NCI-H187 (cell line): ENCODE results near the gene TCN2.
A peak's percentile ranks its signal among the peaks of the same experiment; 100 is the strongest.
"Not testable (repeated sequence)": the region's sequence is repeated elsewhere in the genome, so short reads cannot be mapped to it uniquely, and the experiment has no call there.

Source experiments
- DNase-seq, 2 experiments: peaks; one replicate each; lab custom pipeline; 2025; lab: John Stamatoyannopoulos, UW

Gene TCN2

GRCh38 chr22:30610299-30610698, 3.3 kb downstream of the TCN2 start:
- no peak for DNase-seq

DNA sequence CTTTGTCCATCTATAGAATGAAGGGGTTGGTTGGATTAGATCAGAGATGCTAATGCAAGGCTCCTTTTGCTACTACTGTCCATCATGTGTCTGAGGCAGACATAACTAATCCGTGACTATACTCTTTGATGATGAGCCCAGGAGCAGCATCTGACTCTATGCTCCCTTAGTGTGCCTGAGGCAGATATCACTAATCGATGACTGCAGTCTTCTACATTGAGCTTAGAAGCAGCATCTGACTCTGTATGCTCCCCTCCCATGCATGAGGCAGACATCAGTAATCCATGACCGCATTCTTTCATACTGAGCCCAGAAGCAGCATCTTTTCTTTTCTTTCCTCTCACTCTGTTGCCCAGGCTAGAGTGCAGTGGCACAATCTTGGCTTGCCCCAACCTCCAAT, 4.2 kb downstream of the TCN2 start:
- DNase-seq: no peak

- DNase-seq: no peak
Observed at GRCh38 chr22:30612789-30613188, 5.8 kb downstream of the TCN2 start.

DNA sequence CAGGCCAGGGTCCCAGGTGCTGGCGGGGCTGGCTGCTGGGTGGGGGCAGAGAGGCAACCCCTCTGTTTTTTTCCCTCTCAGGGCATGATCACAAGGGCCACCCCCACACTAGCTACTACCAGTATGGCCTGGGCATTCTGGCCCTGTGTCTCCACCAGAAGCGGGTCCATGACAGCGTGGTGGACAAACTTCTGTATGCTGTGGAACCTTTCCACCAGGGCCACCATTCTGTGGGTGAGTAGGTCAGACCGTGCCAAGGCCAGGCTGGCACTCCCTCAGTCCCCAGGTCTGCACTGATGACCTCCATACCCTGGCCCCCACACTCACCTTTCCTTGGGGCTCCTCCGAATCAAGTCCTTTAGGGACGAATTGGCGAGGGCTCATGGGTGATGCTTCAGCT, 7.3 kb downstream of the TCN2 start:
- no peak for DNase-seq

DNA sequence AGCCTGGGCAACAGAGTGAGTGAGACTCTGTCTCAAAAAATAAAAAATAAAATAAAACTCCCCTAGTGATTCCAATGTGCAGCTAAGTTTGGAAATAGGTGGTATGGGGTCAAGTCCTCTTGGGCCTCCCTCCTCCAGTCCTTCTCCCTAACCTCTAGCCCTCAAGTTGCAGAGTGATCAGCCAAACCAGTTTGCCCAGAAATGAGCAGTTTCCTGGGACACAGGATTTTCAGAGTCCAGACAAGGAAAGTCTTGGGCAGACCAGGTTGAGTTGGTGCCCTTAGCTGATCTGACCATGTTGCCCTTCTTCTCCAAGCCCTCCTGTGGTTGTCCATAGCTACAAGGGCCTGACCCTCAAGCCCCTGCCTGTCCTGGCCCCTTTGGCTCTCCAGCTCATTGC, 7.9 kb downstream of the TCN2 start:
- DNase-seq: no peak

DNA sequence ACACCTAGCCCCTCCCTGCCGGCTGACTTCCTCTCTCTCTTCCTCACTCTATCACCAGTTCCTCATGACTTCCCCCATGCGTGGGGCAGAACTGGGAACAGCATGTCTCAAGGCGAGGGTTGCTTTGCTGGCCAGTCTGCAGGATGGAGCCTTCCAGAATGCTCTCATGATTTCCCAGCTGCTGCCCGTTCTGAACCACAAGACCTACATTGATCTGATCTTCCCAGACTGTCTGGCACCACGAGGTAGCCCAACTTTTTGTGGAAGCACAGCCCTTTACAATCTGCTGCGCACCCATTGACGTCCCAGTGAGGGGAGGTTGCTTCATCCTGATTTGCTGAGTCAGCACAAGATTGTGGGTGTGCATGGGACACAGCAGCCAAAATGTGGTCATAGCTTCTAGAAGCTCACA, 8.6 kb downstream of the TCN2 start:
- DNase-seq: no peak

DNA sequence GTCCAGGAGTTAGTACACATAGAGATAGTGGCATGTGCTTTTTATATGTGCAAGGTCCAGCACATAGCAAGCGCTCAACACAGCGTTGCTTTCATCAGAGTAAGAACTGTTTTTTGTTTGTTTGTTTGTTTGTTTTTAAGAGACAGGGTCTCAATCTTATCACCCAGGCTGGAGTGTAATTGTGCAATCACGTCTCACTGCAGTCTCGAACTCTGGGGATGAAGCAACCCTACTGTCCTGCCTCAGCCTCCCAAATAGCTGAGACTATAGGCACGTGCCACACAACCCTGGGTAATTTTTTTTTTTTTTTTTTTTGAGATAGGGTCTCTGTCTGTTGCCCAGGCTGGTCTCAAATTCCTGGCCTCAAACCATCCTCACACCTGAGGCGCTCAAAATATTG, 10.8 kb downstream of the TCN2 start:
- DNase-seq: no peak

DNA sequence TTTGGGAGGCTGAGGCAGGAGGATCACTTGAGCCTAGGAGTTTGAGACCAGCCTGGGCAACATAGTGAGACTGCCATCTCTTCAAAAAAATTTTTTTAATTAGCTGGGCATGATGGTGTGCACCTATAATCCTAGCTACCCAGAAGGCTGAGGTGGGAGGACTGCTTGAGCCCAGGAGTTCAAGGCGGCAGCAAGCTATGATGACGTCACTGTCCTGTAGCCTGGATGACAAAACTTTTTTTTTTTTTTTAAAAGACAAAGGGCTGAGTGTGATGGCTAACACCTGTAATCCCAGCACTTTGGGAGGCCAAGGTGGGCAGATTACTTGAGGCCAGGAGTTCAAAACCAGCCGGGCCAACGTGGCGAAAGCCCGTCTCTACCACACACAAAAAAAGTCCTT, 12.9 kb downstream of the TCN2 start:
- not testable (repeated sequence) for DNase-seq

DNA sequence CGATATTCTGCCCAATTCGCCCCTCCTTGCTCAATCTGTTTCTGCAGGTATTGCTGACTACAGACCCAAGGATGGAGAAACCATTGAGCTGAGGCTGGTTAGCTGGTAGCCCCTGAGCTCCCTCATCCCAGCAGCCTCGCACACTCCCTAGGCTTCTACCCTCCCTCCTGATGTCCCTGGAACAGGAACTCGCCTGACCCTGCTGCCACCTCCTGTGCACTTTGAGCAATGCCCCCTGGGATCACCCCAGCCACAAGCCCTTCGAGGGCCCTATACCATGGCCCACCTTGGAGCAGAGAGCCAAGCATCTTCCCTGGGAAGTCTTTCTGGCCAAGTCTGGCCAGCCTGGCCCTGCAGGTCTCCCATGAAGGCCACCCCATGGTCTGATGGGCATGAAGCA, 19.4 kb downstream of the TCN2 start:
- no peak for DNase-seq

- no peak for DNase-seq
Observed at GRCh38 chr22:30627471-30627870, 20.5 kb downstream of the TCN2 start.

DNA sequence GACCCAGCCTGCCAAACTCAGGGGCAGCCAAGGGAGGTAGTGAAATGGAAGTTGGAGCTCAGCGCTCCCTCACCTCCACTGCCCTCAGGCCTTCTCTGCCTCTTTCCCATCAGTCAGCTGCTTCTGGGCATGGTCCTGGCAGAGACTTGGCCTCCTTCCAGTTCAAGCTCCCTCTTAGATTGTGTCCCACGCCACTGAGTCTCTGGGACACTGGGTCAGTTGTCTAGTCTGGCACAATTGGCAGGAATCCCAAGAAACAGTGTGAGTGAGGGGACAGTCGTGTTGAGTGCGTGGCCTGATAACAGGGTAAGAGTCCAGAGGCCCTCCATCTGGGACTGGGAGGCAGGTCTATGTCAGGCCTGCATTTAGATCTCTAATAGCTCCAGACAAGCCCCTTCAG, 21.5 kb downstream of the TCN2 start:
- no peak for DNase-seq

DNA sequence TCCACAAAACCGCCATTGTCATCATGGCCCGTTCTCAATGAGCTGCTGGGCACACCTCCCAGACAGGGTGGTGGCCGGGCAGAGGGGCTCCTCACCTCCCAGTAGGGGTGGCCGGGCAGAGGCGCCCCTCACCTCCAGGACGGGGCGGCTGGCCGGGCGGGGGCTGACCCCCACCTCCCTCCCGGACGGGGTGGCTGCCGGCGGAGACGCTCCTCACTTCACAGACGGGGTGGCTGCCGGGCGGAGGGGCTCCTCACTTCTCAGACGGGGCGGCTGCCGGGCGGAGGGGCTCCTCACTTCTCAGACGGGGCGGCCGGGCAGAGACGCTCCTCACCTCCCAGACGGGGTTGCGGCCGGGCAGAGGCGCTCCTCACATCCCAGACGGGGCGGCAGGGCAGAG, 24.5 kb downstream of the TCN2 start:
- not testable (repeated sequence) for DNase-seq

DNA sequence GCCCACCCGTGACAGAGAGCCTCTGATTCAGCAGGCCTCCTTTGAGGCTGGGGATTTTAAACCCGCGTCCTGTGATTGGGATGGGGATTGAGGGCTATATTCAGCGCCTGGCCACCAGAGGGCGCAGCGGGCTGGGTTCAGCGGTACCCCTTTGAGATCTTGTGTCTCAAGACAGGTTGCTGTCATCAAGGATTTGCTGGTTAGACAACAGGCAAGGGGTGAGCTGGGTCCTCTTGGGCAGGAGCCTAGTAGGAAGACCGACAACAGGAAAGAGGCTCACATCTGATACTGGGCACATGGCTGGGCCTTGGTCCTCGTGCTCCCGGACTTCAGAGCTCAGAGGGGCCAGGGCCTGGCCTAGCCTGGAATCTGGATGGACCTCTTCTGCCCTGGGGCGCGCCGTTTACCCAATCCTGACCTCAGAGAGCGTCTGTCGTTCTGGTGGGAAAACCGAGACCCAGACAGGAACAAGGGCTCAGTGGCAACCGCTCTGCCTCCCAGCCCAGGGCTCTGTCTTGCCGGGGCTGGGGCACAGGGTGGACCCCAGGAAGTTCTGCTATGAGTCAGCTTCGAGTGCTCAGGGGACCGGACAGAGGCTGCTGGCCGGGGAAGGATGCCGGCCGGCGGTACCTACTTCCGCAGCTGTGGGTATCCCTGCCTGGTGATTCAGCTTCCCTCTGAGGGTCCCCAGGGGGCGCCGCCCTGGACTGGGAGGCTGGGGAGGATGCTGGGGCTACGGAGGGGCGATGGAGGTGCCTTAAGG, 27.7 kb downstream of the TCN2 start:
- peak; percentile 24 to 51 for DNase-seq

- peak; percentile 8 to 70 for DNase-seq
Observed at GRCh38 chr22:30635273-30636225, 28.6 kb downstream of the TCN2 start, which contains the start of gene SLC35E4. TSS of gene SLC35E4 (plus strand) at chr22:30635781. CDS start at chr22:30636451, 670 bp downstream.

DNA sequence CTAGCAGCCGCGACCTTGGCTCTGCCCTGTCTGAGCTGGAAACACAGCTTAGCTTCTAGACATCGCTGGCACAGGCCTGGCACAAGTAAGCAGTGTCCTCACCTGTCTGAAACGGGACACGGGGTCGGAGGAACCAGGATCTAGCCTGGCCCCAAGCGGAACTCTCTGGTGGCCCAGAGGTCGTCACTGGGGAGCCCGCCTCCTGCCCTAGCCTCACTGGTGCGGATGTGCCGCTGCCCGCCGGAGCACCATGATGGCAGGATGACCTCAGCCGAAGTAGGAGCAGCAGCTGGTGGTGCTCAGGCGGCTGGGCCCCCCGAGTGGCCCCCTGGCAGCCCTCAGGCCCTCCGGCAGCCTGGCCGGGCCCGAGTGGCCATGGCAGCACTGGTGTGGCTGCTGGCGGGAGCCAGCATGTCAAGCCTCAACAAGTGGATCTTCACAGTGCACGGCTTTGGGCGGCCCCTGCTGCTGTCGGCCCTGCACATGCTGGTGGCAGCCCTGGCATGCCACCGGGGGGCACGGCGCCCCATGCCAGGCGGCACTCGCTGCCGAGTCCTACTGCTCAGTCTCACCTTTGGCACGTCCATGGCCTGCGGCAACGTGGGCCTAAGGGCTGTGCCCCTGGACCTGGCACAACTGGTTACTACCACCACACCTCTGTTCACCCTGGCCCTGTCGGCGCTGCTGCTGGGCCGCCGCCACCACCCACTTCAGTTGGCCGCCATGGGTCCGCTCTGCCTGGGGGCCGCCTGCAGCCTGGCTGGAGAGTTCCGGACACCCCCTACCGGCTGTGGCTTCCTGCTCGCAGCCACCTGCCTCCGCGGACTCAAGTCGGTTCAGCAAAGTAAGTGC, 29.5 kb downstream of the TCN2 start:
- no peak for DNase-seq

- no peak for DNase-seq
Observed at GRCh38 chr22:30637701-30638114, 30.7 kb downstream of the TCN2 start.

DNA sequence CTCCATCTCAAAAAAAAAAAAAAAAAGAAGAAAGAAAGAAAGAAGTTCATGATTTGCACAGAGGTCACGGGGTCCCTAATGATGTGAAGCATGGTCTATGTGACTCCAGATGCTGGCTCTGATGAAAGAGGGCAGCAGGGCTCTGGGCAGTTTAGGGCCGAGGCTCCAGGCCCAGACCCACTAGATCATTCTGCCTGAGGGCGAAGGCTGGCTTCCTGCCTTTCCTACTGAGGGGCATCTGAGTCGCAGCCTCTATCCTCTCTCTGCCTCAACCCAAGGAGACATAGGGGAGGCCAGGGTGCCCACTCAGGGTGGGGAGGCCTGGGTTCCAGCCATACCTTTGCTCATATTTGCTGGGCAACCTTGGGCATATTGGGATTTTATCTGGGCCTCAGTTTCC, 33.4 kb downstream of the TCN2 start:
- DNase-seq: no peak

- DNase-seq: no peak
Observed at GRCh38 chr22:30640839-30641430, 34.0 kb downstream of the TCN2 start.

GRCh38 chr22:30643055-30643875, 36.3 kb downstream of the TCN2 start:
- DNase-seq: no peak

DNA sequence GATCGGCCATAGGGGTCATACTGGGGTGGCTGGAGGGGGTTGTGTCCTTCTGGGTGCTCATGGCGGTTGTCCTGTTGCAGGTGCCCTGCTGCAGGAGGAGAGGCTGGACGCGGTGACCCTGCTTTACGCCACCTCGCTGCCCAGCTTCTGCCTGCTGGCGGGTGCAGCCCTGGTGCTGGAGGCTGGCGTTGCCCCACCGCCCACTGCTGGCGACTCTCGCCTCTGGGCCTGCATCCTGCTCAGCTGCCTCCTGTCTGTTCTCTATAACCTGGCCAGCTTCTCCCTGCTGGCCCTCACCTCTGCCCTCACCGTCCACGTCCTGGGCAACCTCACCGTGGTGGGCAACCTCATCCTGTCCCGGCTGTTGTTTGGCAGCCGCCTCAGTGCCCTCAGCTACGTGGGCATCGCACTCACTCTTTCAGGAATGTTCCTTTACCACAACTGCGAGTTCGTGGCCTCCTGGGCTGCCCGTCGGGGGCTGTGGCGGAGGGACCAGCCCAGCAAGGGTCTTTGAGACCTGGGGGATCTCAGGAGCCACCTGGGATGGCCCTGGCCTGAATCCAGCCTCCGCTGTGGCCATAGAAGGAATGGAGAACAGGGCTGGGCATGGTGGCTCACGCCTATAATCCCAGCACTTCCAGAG, 39.7 kb downstream of the TCN2 start:
- no peak for DNase-seq
